ENCODE data around the gene EPB41L2.
A peak's percentile ranks its signal among the peaks of the same experiment; 100 is the strongest.
"Not testable (repeated sequence)": the region's sequence is repeated elsewhere in the genome, so short reads cannot be mapped to it uniquely, and the experiment has no call there.

The EPB41L2 gene

DNA sequence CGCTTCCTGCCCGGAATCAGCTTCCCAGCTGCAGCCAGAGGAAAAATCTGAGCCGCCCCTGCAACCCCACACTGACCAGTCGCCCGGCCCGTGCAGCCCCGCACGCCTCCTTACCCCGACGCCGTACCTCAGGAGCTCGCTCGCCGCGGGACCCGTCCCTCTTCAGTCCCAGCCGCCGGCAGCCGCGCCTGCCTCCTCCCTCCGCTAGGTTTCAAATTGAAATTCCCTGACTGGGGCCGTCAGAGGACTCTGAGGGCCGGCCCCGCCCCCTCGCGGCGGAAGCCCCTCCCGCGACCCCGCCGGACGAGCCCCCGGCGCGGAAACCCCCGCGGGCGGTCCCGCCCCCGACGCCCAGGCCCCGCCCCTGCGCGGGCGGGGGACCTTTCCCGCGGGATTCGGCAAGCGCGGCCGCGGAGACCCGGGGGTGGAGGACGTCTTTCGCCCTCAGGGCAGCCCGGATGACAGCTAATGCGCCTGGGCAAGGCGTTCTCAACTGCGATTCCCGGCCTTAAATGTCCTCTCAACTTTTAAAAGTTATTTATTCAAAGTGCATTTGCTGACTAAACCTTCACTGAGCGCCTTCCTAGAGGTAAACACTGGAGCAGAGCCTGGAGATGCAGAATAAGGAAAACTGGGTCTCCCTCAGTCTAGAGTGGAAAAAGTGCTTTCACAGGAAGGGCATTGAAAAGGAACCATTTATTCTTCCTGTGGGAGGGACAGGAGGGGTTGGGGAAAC lies at the start of gene EPB41L2:
Gene EPB41L2 (minus strand): TSS at position 218 of the 736 bp plus-strand sequence. CDS start 106,760 bp downstream, outside the sequence.
- peak; percentile 93 for DNase-seq (ENCODE audit: low spot score)

DNA sequence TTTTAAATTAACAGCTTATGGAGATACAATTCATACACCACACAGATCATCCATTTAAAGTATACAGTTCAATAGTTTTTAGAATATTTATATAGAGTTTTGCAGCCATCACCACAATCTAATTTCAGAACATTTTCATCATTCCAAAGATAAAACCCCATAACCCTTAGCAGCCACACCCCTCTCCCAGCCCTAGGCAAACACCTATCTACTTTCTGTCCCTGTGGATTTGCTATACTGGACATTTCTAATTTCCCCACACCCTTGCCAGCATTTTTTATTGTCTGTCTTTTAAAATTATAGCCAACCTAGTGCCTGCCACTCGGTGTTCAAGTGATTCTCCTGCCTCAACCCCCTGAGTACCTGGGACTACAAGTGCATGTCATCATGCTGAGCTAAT lies 49.2 kb upstream of the EPB41L2 start:
- no peak for DNase-seq (ENCODE audit: low spot score)

DNA sequence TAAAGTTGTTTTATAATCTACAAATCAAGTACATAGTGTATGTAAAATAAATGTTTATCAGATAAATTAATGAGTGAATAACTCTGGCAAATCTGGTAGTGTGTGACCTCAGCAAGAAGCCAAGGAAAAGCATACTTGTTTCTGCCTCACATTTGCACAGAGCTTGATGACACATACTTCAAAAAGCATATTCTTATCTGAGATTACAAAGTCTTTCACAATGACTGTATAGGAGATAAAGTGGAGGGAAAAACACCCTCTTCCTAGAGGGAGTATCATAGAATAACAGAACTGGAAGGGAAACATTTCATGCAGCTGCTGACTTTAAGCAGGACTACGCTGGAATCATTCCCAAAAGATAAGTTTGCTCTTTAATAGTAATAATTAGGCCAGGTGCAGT lies 44.1 kb upstream of the EPB41L2 start:
- DNase-seq (ENCODE audit: low spot score): no peak

DNA sequence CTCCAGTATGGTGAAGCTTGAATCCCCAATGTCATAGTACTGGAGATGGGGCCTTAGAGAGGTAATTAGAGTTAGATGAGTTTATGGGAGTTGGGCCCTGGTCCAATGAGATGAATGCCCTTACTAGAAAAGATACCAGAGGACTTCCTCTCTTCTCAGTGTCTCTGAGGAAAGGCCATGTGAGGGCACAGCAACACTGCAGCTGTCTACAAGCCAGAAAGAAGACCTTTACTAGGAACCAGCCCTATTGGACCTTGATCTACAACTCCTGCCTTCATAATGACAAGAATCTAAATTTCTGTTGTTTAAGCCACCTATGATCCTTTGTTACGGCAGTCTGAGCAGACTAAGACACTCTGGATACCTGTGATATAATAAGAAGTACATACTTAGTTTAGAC lies 40.9 kb upstream of the EPB41L2 start:
- no peak for DNase-seq (ENCODE audit: low spot score)

DNA sequence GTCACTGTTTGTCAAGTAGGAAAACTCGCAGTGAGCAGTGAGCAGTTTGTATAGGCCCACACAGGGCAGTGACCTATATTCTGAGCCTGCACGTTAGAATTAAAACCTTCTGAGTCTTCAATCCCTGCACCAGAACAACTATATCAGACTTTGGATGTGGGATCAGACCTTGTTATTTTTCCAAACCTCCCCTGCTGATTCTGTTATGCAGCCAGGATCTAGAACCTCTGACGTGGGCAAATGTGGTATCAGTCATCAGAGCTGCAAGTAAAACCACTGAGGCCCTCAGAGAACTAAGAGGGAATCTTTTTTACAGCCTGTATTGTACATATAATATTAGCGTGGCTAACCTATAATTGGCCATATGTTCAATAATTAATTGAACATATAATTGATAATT lies 40.3 kb upstream of the EPB41L2 start:
- DNase-seq (ENCODE audit: low spot score): no peak

DNA sequence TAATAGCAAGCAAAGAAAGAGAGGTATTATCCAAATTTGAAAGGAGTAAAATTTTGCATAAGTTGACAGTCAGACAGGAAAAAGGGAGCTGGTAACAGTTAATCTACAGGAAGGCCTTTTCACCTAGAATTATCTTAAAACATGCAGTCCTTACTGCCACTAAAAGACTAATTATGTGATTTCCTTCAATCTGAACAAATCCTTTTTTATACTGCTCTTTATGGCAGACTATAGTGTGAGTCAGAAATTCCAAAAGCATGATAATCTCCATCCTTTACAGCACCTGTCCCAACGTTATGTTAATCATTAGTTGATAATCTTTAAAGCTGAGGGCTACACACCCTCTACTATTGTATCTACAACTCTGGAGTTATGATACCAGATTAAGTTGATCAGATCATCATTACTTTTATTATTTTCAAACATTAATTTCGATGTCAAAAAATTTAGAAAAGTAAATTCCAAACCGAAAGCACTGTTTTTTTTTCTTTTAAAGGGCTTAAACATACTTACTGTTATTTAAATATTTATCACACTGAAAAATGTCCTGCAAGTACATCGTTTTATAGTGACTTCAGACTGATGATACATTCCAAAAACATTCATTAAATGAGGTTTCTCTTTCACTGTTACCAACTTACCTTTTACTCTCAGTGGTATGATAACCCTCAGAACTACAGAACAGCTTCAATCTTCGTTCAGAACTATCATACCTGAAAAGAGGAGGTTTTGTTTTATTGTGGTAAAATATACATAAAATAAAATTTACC lies 39.1 kb upstream of the EPB41L2 start:
- no peak for DNase-seq (ENCODE audit: low spot score)

DNA sequence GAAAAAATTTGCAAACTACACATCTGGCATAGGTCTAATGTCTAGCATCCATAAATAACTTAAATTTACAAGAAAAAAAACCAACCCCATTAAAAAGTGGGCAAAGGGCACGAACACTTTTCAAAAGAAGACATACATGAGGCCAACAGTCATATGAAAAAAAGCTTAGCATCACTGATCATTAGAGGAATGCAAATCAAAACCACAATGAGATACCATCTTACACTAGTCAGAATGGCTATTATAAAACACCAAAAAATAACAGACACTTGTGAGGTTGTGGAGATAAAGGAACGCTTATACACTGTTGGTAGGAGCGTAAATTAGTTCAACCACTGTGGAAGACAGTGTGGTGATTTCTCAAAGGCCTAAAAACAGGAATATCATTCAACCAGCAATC lies 33.7 kb upstream of the EPB41L2 start:
- no peak for DNase-seq (ENCODE audit: low spot score)

DNA sequence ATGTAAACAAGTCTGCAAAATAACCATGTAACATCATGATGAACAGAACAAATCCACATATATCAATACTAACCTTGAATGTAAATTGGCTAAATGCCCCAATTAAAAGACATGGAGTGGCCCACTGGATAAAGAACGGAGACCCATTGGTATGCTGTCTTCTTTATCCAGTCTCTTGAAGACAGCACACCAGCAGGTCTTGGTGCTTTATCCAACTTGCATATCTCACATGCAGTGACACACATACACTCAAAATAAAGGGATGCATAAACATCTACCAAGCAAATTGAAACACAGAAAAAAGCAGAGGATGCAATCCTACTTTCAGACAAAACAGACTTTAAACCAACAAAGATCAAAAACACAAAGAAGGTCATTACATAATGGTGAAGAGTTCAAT lies 30.3 kb upstream of the EPB41L2 start:
- no peak for DNase-seq (ENCODE audit: low spot score)

DNA sequence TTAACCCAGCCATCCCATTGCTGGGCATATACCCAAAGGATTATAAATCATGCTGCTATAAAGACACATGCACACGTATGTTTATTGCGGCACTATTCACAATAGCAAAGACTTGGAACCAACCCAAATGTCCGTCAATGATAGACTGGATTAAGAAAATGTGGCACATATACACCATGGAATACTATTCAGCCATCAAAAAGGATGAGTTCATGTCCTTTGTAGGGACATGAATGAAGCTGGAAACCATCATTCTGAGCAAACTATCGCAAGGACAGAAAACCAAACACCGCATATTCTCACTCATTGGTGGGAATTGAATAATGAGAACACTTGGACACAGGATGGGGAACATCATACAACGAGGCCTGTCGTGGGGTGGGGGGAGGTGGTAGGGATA lies 28.9 kb upstream of the EPB41L2 start:
- not testable (repeated sequence) for DNase-seq (ENCODE audit: low spot score)

DNA sequence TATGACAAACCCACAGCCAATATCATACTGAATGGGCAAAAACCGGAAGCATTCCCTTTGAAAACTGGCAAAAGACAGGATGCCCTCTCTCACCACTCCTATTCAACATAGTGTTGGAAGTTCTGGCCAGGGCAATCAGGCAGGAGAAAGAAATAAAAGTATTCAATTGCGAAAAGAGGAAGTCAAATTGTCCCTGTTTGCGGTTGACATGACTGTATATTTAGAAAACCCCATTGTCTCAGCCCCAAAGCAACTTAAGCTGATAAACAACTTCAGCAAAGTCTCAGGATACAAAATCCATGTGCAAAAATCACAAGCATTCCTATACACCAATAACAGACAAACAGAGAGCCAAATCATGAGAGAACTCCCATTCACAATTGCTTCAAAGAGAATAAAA lies 27.3 kb upstream of the EPB41L2 start:
- DNase-seq (ENCODE audit: low spot score): not testable (repeated sequence)

DNA sequence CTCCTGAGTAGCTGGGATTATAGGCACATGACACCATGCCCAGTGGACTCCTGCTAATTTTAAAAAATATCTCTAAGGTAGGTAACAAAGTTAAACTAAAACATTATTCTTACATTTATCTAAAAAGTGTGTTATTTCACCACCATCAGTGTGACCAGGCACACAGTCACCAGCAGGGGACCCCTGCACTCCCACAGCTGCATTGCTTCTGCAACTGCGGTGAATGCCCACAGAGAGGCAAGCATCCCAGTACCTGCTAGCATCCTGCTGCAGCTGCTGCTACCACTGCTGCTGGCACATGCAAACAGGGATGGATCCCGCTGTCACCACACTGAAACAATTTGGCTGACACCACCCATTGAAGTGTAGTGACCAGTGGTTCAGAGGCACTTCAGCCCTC lies 21.9 kb upstream of the EPB41L2 start:
- DNase-seq (ENCODE audit: low spot score): no peak

DNA sequence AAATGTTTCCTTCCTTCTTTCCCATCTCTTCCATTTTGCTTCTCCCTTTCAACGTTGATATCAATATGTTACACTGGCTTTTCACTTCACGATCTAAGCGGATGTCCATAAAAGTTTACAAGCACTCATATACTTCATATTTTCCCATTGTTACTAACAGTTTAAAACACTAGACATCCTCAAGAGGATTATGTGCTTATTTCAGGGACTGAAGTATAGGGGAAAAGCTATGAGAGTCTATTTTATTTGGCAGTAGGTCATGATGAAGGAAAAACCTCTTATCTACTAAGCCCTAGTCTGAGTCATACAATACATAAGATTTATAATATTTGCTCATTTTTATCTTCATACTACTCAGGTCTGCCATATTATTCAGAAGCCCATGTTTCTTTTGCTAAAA lies 20.6 kb upstream of the EPB41L2 start:
- DNase-seq (ENCODE audit: low spot score): no peak

DNA sequence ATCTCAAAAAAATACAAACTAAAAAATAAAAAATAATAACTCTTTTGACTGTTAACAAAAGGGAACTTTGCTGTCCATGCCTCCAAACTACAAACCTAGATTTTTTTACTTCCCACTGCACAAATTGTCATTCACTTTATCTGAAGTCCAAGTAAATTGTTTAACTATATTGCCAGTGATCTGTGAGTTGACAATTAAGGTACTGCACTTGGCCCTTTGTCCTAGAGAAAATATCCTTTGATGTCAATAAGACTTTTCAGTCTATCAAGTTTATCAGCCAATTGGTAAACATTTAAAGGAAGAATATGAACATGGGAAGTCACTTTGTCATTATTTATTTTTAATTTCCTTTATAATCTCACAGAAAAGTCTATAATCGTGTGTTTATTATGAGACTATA lies 19.3 kb upstream of the EPB41L2 start:
- DNase-seq (ENCODE audit: low spot score): no peak

DNA sequence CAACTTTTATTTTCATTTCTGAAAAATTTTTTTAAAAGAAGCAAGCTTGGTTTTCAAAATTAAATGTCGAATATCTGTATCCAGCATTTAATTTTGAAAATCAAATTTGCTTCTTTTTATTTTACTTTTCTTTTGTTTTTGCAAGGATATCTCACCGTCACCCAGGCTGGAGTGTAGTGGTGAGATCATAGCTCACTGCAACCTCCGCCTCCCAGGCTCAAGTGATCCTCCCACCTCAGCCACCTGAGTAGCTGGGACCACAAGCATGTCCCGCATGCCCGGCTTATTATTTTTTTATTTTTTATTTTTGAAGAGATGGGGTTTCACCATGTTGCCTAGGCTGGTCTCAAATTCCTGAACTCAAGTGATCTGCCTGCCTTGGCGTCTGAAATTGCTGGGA lies 17.0 kb upstream of the EPB41L2 start:
- no peak for DNase-seq (ENCODE audit: low spot score)

DNA sequence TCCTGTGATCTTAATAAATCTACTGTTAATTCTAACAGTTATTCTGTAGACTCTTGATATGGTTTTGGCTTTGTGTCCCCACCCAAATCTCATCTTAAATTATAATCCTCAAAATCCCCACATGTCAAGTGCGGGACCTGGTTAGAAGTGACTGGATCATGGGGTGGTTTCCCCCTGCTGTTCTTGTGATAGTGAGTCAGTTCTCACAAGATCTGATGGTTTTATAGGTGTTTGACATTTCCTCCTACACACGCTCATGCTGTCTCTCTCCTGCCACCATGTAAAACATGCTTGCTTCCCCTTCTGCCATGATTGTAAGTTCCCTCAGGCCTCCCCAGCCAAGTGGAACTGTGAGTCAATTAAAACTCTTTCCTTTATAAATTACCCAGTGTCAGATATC lies 10.5 kb upstream of the EPB41L2 start:
- no peak for DNase-seq (ENCODE audit: low spot score)

DNA sequence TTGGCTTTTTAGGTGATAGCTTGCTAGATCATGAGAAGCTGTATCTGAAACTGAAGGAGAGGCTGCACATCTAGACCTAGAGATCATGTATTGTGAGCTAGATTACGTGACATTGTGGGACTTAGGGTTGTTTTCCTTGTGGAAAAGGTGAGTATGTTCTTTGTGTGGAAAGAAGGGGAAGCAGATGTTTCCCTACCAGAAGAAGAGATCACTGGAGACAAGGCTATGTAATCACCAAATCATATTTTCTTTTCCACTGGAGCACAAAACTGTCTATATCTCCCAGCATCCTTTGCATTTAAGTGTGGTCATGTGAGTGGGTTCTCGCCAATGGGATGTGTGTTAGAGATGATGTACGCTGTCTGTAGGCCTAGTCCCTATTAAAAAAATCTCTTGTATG lies 7.0 kb upstream of the EPB41L2 start:
- DNase-seq (ENCODE audit: low spot score): no peak

DNA sequence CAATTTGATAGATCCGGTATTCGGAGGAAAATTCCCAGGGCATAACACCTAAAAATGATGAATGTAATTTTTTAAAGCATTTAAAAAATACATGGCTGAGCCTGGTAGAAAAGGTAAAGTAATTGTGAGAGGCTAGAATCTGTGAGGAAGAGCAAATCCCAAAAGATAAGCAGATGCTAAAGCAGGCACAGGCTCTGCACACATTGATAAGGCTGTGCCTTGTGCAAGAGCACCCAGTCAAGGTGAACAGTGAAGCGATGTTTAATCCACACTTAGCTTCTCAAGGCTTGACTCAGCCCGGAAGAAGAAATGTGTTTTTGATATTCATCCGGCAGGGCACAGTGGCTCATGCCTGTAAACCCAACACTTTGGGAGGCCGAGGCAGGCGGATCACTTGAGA lies 5.1 kb upstream of the EPB41L2 start:
- DNase-seq (ENCODE audit: low spot score): no peak

DNA sequence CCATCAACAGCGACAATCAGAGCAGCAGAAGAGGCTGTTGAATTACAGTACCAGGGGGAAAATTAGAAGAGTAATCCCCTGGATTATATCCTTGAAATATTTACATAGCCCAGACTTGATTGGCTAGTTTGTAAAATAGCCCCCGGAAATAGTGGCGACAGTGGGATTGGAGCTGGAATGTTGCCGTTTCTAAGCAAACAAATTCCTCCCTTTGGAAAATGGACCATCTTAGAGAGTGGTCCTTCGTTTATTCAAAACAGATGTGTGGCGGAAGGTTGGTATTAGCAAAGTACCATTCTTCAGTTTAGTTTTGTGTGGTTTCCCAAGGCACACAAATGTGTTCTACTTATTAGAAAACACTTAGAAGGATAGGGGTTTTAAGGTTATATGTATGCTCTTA lies 4.5 kb upstream of the EPB41L2 start:
- DNase-seq (ENCODE audit: low spot score): no peak

DNA sequence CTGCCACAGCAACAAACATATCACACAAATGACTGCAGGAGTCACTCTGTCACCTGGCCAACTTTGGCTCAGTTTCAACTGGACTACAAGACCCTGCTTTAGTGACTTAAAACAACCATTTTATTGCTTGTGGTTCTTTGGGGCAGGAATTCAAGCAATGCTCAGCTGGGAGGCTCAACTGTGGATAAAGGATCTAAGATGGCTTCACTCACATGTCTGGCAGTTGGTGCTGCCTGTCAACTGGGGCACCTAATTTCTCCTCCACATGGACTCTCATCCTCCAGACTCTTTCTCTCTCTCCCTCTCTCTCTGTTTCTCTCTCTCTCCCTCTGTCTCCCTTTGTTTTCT lies 2.8 kb upstream of the EPB41L2 start:
- DNase-seq (ENCODE audit: low spot score): no peak

DNA sequence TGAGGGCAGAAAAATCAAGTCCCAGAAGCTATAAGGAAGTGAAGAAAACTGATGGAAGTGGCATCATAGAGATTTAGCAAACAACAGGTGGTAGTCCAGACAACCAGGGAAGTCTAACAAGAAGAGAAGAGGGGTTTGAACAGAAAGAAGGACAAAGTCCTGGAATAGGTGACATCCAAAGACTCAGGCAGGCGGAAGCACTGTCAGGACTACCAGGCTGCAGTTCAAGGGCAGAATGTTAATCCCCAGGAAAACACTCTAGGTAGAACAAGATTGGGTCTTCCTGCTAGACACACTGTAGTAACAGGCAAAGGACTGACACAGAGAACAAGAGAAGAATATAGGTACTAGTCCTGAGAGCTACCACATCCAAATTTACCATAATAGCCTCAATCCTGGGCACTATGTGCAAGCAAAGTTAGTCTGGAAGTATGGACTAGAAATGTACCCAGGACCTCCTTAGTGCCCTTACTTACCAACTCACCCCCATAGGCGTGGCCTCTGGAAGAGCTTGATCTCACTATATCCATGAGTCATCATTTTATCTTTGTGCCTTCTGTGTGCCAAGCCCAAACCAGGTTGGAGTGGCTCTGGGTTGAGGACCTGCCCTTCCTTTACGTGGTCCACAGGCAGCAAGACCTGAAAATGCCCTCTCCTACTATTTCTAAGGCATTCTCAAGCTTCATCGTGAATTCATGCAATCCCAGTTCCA lies 2.2 kb upstream of the EPB41L2 start:
- DNase-seq (ENCODE audit: low spot score): no peak

DNA sequence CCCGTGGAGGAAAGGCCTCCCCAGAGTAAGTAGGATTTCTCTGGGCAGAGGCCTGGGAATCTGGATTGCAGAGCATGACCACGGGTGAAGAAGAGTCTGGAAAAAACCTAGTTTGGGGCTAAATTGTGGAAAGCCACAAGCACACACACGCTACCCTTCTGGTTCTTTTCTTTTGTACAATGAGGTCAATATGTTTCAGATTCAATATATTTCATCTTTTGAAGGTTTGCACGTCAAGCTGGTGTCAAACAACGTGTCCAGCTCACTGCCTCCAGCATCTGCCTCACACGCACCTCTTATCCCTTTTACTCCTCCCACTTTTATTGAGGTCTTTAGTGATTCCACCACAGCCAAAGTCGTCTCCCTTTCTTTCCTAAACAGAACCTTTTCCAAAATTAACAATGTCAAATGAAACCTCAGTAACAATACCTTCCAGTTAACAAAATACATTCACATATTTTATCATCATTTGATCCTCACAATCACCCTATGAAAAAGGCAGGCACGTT lies 773 bp upstream of the EPB41L2 start:
- peak; percentile 11 for DNase-seq (ENCODE audit: low spot score)

DNA sequence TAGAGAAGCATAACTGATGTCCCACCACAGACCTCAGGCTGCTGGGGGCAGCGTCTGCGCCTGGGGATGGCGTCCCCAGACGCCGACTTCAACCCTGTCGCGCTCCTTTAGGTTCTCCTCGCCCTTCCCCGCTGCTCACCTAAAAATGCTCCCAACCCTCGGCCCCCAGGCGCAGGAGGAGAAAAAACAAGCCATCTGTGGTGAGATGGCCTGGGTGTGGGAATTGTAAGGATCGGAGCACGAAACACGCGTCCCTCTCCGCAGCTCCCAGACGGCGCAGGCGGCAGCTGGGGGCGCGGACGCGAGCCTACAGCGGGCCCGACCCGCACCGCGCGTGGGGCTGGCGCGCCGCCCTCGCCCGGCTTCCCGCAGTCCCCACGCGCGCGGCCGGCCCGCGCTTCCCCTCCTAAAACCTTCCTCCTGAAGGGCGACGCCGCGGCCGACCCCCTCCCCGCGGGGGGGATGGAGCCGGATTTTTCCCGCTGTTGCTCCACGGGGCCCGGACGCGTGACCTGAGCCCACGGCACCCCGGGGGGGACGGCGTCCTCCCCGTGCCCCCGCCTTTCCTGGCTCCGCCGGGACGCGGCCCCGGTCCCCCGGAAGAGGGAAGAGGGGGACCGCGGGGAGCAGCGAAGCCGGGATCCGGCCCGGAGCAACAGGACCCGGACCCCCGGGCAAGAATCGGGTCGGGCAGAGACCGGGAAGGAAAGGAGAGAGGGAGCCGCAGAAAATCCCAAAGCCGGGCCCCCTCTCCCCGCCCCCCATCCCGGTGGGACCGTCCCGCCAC lies 611 bp downstream of the EPB41L2 start:
- DNase-seq (ENCODE audit: low spot score): peak; percentile 47

Data from NAMALWA (cell line).